HG03558 (cell line): ENCODE measurements around the gene CTDSPL.
"Not testable (repeated sequence)": the region's sequence is repeated elsewhere in the genome, so short reads cannot be mapped to it uniquely, and the experiment has no call there.

Experiments used
- ATAC-seq: cut with Tn5 transposase; IDR thresholded peaks from one replicate; pipeline ENCODE4 v1.9.1; 2021; ENCODE audit warnings: moderate number of reproducible peaks; ENCODE audit not compliant: unreplicated experiment; ENCODE audit errors: extremely low read depth

CTDSPL gene

DNA sequence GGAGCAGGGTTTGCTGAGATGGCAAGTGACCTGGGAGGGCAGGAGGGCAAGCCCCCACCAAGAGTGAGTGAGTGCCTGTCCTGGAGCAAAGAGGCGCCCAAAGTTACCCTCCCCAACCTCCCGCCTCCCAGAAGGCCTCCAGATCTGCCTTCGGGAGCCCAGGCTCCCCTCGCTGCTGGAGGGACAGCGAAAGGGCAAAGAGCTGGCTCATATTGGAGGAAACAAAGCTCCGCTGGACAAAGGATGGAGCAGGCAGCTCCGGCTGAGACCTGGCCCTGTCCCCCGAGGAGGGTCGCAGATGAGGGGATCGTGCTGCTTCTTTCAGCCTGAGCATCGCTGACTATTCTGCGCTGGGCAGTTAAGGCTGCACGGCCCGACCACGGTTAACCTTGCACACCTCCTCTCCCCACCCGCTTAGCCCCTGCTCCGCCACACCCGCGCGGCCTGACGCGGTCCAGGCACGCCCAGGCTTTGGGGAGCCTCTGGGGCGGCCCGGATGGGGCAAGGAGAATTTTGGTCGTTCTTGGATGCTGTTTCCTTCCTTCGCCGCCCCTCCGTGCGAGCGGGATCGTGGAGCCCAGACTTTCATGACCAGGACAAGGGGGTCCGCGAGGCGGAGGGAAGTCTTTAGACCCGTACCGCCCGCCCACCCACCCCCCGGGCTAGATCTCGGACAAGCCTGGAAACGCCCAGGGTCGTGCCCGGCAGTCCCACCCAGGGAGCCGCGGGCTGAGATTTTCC lies 167.1 kb downstream of the CTDSPL start:
- no peak for ATAC-seq

DNA sequence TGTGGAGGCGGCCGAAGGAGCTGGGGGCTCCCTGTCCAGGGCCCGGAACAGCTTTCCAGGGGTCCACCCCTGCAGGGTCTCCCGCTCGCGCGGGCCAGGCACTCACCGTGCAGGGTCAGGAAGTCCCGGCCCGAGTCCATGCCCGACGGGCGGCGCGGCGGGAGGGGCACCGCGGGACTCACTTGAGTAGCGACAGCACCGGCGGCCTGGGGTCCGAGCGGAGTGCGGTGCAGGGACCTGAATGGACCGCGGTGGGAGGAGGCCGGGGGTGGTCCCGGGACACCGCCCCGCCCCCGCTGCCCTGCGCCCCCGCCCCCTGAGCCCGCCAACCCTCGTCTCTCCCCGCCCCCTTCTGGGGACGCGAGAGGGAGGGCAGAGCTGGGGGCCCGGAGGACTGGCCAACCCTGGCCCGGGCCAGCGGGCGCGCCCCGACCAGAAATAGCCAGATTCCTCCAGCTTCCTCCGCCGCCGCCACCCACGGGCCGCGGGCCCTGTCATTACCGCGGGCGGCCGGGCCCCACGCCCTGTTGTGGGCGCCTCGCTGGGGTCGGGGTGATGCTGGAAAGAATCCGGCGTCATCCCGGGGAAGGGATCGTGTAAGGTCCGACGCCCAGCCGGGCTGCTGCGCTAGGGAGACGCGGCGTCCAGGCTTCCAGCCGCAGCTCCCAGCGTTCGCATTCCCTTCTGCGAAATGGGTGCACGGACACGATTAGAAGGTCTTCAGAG lies 167.9 kb downstream of the CTDSPL start, which contains the start of gene PLCD1:
Gene PLCD1 (minus strand): TSS at position 243 of the 726 bp plus-strand sequence. CDS start 103 bp downstream, at position 140.
- no peak for ATAC-seq

GRCh38 chr3:38030126-38031021 lies 168.7 kb downstream of the CTDSPL start:
- no peak for ATAC-seq

DNA sequence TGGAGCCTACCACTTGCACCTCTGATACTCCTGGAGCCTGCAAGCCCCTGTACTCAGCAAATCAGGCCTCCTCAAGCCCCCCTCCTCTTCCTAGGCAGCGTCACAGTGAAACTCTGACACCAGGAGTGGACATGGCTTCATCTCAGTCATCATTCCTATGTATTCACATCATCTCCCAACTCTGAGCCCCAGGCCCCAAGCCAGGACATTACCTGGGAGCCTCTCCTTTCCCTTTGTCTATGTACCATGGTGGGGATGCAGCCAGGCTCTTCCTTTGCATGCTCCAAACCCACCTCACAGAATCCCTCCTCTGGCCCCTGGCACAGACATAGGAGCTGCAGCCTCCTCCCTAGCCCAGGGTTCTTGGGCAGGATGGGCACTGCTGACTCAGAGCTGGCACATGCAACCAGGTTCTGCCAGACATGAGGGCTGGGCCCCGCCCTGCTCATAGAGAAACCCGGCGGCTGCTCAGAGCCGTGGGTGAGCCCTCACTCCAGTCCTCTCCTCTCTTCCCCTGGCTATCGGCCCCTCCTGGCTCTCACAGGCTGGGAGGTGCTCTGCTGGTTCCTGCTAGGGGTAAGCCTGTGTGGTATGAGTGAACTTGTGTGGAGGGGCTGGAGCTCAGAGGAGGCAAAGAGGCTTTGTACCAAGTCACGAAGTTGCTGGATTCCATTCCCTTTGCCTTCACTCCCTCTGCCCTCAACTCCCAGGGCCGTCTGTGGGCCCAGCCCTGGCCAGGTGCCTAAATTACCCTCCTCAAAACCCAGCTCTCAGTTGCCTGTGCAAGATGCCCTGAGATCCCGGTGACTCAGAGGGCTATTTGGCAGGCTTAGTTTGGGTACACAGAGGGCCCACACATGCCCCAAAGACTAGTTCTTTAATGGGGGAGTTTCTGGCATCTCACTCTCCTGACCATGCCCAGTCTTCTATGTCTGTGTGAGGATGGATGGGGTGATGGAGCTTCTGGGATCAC lies 169.6 kb downstream of the CTDSPL start:
- no peak for ATAC-seq

- ATAC-seq, result no peak
Measured at GRCh38 chr3:38032328-38032865, 170.7 kb downstream of the CTDSPL start.

- ATAC-seq, result not testable (repeated sequence)
Measured at GRCh38 chr3:38033586-38033985, 171.9 kb downstream of the CTDSPL start.
